HG03442 (cell line): ENCODE measurements around the gene COL8A1.
A peak's percentile ranks its signal among the peaks of the same experiment; 100 is the strongest.
"Not testable (repeated sequence)": the region's sequence is repeated elsewhere in the genome, so short reads cannot be mapped to it uniquely, and the experiment has no call there.

ENCODE experiments used
- ATAC-seq: cut with Tn5 transposase; IDR thresholded peaks from one replicate; pipeline ENCODE4 v1.9.1; 2021; ENCODE audit warnings: mild to moderate bottlenecking, moderate library complexity; ENCODE audit not compliant: unreplicated experiment

The COL8A1 gene

DNA sequence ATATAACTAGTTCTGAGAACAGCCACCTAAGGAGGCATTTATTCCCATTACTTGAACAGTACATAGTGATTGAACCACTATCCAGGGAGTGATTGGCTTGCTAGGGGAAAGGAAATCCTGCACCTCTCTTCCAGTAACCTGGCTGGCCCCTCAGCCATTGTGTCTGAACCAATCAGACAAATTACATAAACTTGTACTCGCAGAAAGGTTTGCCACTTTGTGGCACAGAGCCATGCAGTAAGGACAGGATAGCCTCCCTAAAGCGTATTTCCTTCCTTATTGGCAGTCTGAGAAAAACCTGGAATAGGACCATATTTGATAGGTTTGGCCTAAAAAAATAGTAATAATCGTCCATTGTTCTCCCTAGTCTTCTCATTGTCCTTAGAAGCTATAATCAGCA is 198.3 kb downstream of the COL8A1 start:
- ATAC-seq: no peak

DNA sequence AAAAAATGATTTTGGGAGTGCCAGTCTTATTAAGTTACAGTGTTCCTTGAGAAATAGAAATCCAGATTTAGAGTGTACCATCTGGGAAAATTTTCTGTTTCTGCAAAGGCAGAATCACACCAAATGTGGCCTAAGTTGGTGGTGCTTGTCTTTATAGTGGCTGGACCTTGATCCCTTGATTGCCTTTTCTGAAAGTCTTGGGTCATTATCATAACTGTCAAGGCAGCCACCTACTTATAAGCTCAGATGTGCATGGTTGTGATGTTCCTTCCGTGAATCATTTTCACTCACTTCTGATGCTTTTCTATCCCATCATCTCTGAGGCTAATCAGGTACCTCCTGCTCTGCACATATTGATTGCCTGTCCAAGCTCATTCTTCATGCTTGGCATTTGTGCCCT is 199.3 kb downstream of the COL8A1 start:
- no peak for ATAC-seq

DNA sequence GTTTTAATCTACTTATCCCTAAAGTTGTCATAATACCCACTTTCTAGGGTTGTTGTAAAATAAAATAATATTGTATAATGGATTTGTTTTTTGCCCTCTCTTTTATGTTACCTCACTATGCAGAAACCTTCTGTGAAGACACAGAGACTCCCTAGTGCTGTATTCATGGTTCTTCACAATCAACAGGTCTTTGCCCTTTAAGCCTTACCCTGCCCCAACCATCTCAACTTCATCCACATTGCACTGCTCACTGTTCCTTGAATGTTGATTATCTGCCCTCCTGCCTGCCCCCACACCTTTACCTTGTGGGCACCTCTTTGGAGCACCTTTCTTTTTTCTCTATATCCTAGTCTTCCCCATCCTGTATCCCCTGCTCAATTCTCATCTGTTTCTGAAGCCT is 200.4 kb downstream of the COL8A1 start:
- ATAC-seq: no peak

DNA sequence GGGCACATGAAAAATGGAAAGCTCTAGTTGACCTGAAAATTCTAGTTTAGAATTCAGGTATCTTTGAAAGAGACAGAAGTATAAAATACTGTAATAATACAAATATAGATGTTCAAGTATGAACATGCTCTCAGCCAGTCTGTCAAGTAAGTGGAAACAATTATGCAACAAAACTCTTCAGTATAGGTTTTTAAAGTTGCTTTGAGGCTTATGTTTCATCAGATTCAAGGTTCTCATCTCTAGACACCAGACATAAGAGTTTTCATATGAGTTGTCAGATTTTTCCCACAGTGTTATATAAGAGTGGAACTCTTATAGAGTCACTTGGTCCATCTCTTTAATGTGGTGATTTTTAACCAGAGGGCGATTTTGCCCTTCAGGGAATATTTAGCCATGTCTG is 201.2 kb downstream of the COL8A1 start:
- no peak for ATAC-seq

DNA sequence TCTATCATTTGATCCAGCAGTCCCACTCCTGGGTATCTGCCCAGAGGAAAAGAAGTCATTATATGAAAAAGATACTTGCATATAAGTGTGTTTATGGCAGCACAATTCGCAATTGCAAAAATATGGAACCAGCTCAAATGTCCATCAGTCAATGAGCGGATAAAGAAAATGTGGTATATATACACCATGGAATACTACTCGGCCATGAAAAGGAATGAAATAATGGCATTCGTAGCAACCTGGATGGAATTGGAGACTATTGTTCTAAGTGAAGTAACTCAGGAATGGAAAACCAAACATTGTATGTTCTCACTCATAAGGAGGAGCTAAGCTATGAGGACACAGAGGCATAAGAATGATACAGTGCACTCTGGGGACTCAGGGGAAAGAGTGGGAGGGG is 203.6 kb downstream of the COL8A1 start:
- not testable (repeated sequence) for ATAC-seq

DNA sequence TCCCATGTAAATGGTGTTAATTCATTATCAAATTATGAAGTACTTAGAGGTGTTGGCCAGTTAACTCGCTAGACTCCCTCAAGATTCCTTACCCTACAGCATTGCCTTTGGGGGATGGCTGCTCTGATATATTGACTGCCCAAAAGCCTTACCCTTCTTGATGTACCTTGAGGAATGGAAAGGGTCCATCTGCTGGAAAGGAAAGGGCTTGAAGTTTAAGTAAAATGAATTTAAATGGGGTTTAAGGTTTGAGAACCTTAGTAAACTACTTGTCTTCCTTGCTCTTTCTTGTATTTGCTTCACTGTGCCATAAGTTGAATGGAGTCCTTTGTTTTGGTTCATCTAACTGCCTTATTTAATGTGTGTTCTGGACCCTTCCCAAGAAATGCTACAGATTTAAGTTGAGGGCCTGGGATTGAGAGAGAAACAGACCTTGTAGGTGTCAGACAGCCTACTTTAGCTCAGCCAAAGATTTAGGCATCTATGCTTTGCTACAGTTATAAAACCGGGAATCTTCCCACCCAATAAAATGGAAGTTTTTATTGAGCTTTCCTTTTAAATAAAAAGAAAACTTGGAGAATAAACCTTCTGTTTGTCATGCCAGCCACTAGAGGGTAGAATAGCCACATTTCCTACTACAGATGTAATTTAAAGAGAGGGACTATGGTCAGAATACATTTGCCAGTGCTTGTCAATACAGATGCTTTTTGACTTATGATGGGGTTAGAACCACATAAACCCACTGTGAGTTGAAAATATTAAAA is 204.6 kb downstream of the COL8A1 start:
- ATAC-seq: peak; percentile 67

DNA sequence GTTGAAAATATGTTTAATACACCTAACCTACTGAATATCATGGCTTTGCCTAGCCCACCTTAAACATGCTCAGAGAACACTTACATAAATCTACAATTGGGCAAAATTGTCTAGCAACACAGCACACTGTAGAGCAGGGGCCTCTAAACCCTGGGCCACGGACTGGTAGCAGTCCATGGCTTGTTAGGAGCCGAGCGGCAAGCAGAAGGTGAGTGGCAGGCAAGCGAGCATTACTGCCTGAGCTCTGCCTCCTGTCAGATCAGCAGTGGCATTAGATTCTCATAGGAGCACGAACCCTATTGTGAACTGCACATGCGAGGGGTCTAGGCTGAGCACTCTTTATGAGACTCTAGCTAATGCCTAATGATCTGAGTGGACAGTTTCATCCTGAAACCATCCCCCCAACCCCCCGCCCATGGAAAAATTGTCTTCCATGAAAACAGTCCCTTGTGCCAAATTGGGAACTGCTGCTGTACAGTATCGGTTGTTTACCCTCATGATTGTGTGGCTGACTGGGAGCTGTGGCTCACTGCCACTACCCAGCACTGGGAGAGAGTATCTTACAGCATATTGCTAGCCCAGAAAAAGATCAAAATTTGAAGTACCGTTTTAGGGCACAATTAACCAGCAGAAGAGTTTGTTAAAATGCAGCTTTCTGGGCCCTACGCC is 205.3 kb downstream of the COL8A1 start:
- ATAC-seq: no peak

DNA sequence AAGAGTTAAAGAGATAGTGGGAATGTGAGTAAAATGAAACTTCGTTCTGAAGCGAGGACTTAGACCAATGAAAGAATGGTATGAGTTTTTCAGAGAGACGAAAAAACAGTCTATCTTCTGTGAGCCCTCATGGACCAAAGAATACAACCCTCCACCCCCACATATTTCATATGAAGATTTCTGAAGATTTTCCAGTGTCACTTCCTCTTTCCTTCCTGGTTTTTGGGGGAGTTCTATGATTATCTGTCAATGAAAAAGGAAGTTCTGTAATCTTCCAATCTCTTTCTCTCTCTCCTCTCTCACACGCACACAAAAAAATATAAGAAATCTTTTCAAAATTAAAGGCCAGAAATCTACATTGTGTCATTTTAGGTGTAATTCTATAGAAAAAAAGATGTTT is 206.9 kb downstream of the COL8A1 start:
- no peak for ATAC-seq

DNA sequence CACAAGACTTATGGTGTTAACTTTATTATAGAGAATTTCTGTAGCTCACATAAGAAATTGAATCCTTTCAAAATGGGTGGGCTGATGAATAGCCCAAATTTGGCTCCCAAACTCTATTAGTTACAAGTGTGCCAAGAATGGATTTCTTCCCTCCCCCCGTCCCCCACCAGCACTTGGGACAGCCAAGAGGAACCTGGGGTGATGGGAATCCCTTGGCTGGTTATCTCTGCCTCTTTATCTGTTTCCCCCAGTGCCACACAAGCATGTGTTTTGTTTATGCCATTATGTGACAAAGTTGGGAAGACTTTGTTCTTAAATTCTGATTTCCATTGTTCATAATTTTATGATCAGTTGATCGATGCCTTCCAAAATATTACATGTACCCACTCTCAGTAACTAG is 207.6 kb downstream of the COL8A1 start:
- no peak for ATAC-seq

DNA sequence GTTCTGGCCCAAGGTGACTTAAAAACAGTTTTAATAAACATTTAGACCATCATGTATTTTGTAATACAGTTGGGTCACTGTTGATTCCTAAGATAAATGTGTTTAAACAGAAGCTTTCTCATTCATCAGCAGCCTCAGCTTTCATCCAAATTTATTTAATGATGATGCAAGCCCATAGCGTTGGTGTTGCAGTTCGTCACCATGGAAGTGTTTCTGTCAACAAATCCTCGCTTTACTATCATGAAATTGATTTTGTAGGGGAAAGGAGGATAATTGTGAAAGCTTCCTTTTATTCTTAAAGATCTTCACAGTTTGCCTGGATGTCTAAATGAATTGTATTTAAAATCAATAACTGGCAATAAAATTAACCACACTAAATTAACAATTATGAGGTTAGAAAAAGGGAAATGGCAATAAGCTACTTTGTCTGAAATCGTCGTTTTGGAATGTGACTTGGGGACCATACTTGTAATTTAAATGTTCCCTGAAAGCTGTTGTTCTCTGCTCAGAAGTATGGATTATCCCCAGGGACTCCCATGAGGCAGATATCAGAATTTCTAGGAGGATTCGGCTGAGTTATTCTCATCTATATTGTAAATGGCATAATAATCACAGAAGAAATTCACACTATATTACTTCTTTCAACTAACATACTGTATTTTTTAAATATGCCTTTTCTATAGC is 208.2 kb downstream of the COL8A1 start:
- ATAC-seq: no peak

DNA sequence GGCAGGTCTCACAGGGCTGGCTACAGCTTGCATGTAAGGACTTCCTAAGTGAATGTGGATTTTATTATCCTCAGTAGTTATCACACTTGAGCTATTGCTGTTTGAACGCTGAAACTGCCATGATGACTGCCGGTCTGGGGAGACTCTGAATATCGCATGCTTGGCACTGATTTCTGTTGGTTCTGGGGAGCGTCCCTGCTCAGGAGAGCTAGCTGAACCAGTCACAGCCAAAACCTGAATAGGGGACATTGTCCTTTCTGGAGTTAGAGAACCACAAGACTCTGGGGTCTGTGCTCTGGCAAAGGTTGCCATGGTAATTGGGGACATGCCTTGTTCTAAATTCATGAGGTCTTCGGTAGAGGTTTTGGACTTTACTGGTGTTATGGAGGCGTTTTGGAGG is 210.0 kb downstream of the COL8A1 start:
- ATAC-seq: no peak
